ENCODE results near the gene DCTN1. TPM values are rescaled to one million over a fixed set of nuclear protein-coding genes. Genes with fewer than 3 reads are reported as not detected.
A peak's percentile ranks its signal among the peaks of the same experiment; 100 is the strongest.

The DCTN1 gene
- total RNA-seq, 1 experiment from 2014 or later, result 117 TPM

DNA sequence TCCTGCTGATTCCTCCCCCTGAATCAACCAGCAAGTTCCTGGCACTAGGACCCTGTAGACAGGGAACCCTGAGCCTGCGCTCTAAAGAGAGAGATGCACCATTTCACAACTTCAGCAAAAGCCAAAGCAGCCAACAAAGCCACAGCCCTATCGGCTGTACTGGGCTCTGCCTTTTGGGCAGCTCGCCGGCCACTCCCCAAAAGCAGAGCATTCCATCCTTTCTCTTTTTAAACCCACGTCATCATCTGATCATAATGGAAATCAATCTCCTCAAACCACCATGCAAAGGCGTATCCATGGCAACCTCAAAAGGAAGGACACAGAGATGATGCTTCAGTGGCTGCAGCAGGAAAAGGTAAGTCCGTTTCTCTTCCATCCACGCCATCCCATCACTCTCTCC is 5.3 kb upstream of the DCTN1 start:
- ChIA-PET CTCF (interaction anchor here (0.7 to 1.5 kb wide), 3 partner anchors 23 to 50 kb away, joined by 3 to 4 read pairs (median 4); no protein-coding TSS in a partner anchor), POLR2A (no interaction called here)

DNA sequence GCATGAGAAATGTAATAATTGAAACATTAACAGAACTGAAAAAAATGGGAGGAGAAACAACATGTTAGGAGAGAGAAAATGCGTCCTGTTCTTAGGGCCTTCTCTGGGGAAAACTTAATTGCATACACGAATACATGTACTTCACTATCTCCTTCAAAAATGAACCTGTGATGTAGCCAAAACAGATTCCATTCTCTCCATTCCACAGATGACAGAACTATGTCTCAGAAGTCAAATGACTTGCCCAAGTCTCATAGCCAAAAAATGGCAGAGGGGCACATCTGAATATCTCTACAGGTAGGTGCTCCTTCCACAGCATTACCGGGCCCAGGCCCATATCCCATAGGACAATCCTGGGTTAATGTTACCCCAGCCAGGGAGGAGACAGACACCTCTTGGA is 3.9 kb upstream of the DCTN1 start:
- ChIA-PET CTCF (interaction anchor here (1.5 kb wide), 1 partner anchor 49 kb away, joined by 4 read pairs; no protein-coding TSS in a partner anchor), POLR2A (no interaction called here)
- peaks cover under 1% of the 10 kb centered on the region for H3K36me3 Mint-ChIP-seq (ENCODE audit: insufficient read depth, unreplicated experiment)
- H3K4me1 Mint-ChIP-seq (ENCODE audit: insufficient read depth, unreplicated experiment), result peaks cover 34% of the 10 kb centered on the region
- no peak overlapping the region for H3K27ac Mint-ChIP-seq (ENCODE audit: low read depth, unreplicated experiment)
- BruUV-seq (replicated peaks), result no TSS peak
- TF ChIP-seq, protein P1, sequence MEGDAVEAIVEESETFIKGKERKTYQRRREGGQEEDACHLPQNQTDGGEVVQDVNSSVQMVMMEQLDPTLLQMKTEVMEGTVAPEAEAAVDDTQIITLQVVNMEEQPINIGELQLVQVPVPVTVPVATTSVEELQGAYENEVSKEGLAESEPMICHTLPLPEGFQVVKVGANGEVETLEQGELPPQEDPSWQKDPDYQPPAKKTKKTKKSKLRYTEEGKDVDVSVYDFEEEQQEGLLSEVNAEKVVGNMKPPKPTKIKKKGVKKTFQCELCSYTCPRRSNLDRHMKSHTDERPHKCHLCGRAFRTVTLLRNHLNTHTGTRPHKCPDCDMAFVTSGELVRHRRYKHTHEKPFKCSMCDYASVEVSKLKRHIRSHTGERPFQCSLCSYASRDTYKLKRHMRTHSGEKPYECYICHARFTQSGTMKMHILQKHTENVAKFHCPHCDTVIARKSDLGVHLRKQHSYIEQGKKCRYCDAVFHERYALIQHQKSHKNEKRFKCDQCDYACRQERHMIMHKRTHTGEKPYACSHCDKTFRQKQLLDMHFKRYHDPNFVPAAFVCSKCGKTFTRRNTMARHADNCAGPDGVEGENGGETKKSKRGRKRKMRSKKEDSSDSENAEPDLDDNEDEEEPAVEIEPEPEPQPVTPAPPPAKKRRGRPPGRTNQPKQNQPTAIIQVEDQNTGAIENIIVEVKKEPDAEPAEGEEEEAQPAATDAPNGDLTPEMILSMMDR (IDR thresholded peaks at IDR 0.05; ENCODE audit: unreplicated experiment), result no peak
- no peak for DNase-seq (ENCODE audit: unreplicated experiment)
- intact Hi-C loops (cut with micrococcal nuclease), result no loop called here
- H3K9me3 Mint-ChIP-seq (ENCODE audit: unreplicated experiment), result no peaks in the 10 kb centered on the region
- no peak overlapping the region for H3K4me3 Mint-ChIP-seq (ENCODE audit: unreplicated experiment)
- H3K27me3 Mint-ChIP-seq (ENCODE audit: insufficient read depth, unreplicated experiment), result no peaks in the 10 kb centered on the region

More for the DNA sequence above, 5.3 kb upstream of the DCTN1 start:
- Mint-ChIP-seq H3K4me1 (ENCODE audit: insufficient read depth, unreplicated experiment) (peaks cover 26% of the 10 kb centered on the region), H3K36me3 (ENCODE audit: insufficient read depth, unreplicated experiment) (no peaks in the 10 kb centered on the region), H3K27me3 (ENCODE audit: insufficient read depth, unreplicated experiment) (no peaks in the 10 kb centered on the region), H3K27ac (ENCODE audit: low read depth, unreplicated experiment) (no peak overlapping the region), H3K9me3 (ENCODE audit: unreplicated experiment) (no peaks in the 10 kb centered on the region), H3K4me3 (ENCODE audit: unreplicated experiment) (no peak overlapping the region)
- no TSS peak for BruUV-seq (replicated peaks)
- intact Hi-C loops (cut with micrococcal nuclease), result no loop called here
- TF ChIP-seq, protein P1 (IDR thresholded peaks at IDR 0.05; ENCODE audit: unreplicated experiment), result no peak
- no peak for DNase-seq (ENCODE audit: unreplicated experiment)

GRCh38 chr2:74383254-74383653 is 3.1 kb upstream of the DCTN1 start:
- Mint-ChIP-seq H3K4me1 (ENCODE audit: insufficient read depth, unreplicated experiment) (peaks cover 34% of the 10 kb centered on the region), H3K9me3 (ENCODE audit: unreplicated experiment) (no peaks in the 10 kb centered on the region), H3K27me3 (ENCODE audit: insufficient read depth, unreplicated experiment) (no peaks in the 10 kb centered on the region), H3K36me3 (ENCODE audit: insufficient read depth, unreplicated experiment) (peaks cover 5% of the 10 kb centered on the region), H3K27ac (ENCODE audit: low read depth, unreplicated experiment) (peak overlapping the region; percentile 1), H3K4me3 (ENCODE audit: unreplicated experiment) (no peak overlapping the region)
- TF ChIP-seq, protein P1 (IDR thresholded peaks at IDR 0.05; ENCODE audit: unreplicated experiment), result no peak
- intact Hi-C loops (cut with micrococcal nuclease), result no loop called here
- ChIA-PET POLR2A (interaction anchor here (0.6 kb wide), 1 partner anchor 37 kb away, joined by 4 read pairs; no protein-coding TSS in a partner anchor), CTCF (interaction anchor here (0.8 kb wide), 2 partner anchors 8 to 18 kb away, joined by 3 to 6 read pairs; no protein-coding TSS in a partner anchor)
- no TSS peak for BruUV-seq (replicated peaks)
- peak; percentile 66 for DNase-seq (ENCODE audit: unreplicated experiment)

- peaks cover 34% of the 10 kb centered on the region for H3K4me1 Mint-ChIP-seq (ENCODE audit: insufficient read depth, unreplicated experiment)
- intact Hi-C loops (cut with micrococcal nuclease), result no loop called here
- TF ChIP-seq, protein P1 (IDR thresholded peaks at IDR 0.05; ENCODE audit: unreplicated experiment), result no peak
- ChIA-PET POLR2A (interaction anchor here (1.3 kb wide), 1 partner anchor 9 kb away, joined by 6 read pairs; no protein-coding TSS in a partner anchor), CTCF (interaction anchor here (0.7 to 1.7 kb wide), 6 partner anchors 9 to 205 kb away, joined by 3 to 12 read pairs (median 4); no protein-coding TSS in a partner anchor)
- no peak for DNase-seq (ENCODE audit: unreplicated experiment)
- H3K4me3 Mint-ChIP-seq (ENCODE audit: unreplicated experiment), result no peak overlapping the region
- H3K9me3 Mint-ChIP-seq (ENCODE audit: unreplicated experiment), result no peaks in the 10 kb centered on the region
- H3K36me3 Mint-ChIP-seq (ENCODE audit: insufficient read depth, unreplicated experiment), result peaks cover 17% of the 10 kb centered on the region
- H3K27me3 Mint-ChIP-seq (ENCODE audit: insufficient read depth, unreplicated experiment), result no peaks in the 10 kb centered on the region
- BruUV-seq (replicated peaks), result no TSS peak
- H3K27ac Mint-ChIP-seq (ENCODE audit: low read depth, unreplicated experiment), result no peak overlapping the region
These were observed 1.6 kb upstream of the DCTN1 start for GRCh38 chr2:74381751-74382150.

All from MCF 10A (cell line).